ENCODE results near the gene TMX3.
A peak's percentile ranks its signal among the peaks of the same experiment; 100 is the strongest.

The TMX3 gene

GRCh38 chr18:68738564-68738963, 23.7 kb upstream of the TMX3 start:
- Histone ChIP-seq H3K9ac (ENCODE audit: insufficient read length) (no peak overlapping the region), H3K9me3 (ENCODE audit: low read depth, low read length) (no peaks in the 10 kb centered on the region), H3K36me3 (ENCODE audit: insufficient read depth, low read length) (no peaks in the 10 kb centered on the region), H3K4me3 (no peak overlapping the region), H3K27ac (no peak overlapping the region)
- TF ChIP-seq POLR2AphosphoS5 (IDR thresholded peaks at IDR 0.05; ENCODE audit: borderline replicate concordance, low read depth, low read length) (no peak), EZH2 (IDR thresholded peaks at IDR 0.05) (no peak), FOXP2 (optimal IDR thresholded peaks at IDR 0.05; ENCODE audit: control extremely low read depth, extremely low read length, insufficient read depth) (no peak)
- DNase-seq (ENCODE audit: low read depth, low spot score) = no peak

- TF ChIP-seq FOXP2 (optimal IDR thresholded peaks at IDR 0.05; ENCODE audit: control extremely low read depth, extremely low read length, insufficient read depth) (no peak), POLR2AphosphoS5 (IDR thresholded peaks at IDR 0.05; ENCODE audit: borderline replicate concordance, low read depth, low read length) (no peak), EZH2 (IDR thresholded peaks at IDR 0.05) (no peak)
- no peaks in the 10 kb centered on the region for H3K36me3 ChIP-seq (ENCODE audit: insufficient read depth, low read length)
- H3K27ac ChIP-seq = 0 out of 2 replicates have a peak overlapping the region, but pooled peaks have one; percentile 2
- H3K9me3 ChIP-seq (ENCODE audit: low read depth, low read length) = no peaks in the 10 kb centered on the region
- H3K9ac ChIP-seq (ENCODE audit: insufficient read length) = no peak overlapping the region
- peak; percentile 72 for DNase-seq (ENCODE audit: low read depth, low spot score)
- H3K4me3 ChIP-seq = peak overlapping the region; percentile 27; the same call in 1 of the 2 replicates
These were observed 20.8 kb upstream of the TMX3 start for GRCh38 chr18:68735483-68736343.

GRCh38 chr18:68734308-68734707, 19.4 kb upstream of the TMX3 start:
- DNase-seq (ENCODE audit: low read depth, low spot score) = no peak
- no peak overlapping the region for H3K27ac ChIP-seq
- H3K9me3 ChIP-seq (ENCODE audit: low read depth, low read length) = no peaks in the 10 kb centered on the region
- no peaks in the 10 kb centered on the region for H3K36me3 ChIP-seq (ENCODE audit: insufficient read depth, low read length)
- no peak overlapping the region for H3K4me3 ChIP-seq
- no peak overlapping the region for H3K9ac ChIP-seq (ENCODE audit: insufficient read length)
- no peak for TF ChIP-seq EZH2 (IDR thresholded peaks at IDR 0.05)
- TF ChIP-seq POLR2AphosphoS5 (IDR thresholded peaks at IDR 0.05; ENCODE audit: borderline replicate concordance, low read depth, low read length) = no peak
- TF ChIP-seq FOXP2 (optimal IDR thresholded peaks at IDR 0.05; ENCODE audit: control extremely low read depth, extremely low read length, insufficient read depth) = no peak

GRCh38 chr18:68733707-68734106, 18.8 kb upstream of the TMX3 start:
- DNase-seq (ENCODE audit: low read depth, low spot score) = no peak
- no peak overlapping the region for H3K9ac ChIP-seq (ENCODE audit: insufficient read length)
- TF ChIP-seq EZH2 (IDR thresholded peaks at IDR 0.05) = no peak
- TF ChIP-seq FOXP2 (optimal IDR thresholded peaks at IDR 0.05; ENCODE audit: control extremely low read depth, extremely low read length, insufficient read depth) = no peak
- TF ChIP-seq POLR2AphosphoS5 (IDR thresholded peaks at IDR 0.05; ENCODE audit: borderline replicate concordance, low read depth, low read length) = no peak

GRCh38 chr18:68728081-68728700, 13.3 kb upstream of the TMX3 start:
- H3K9ac ChIP-seq (ENCODE audit: insufficient read length) = no peak overlapping the region
- H3K9me3 ChIP-seq (ENCODE audit: low read depth, low read length) = no peaks in the 10 kb centered on the region
- no peaks in the 10 kb centered on the region for H3K36me3 ChIP-seq (ENCODE audit: insufficient read depth, low read length)
- TF ChIP-seq POLR2AphosphoS5 (IDR thresholded peaks at IDR 0.05; ENCODE audit: borderline replicate concordance, low read depth, low read length) (no peak), FOXP2 (optimal IDR thresholded peaks at IDR 0.05; ENCODE audit: control extremely low read depth, extremely low read length, insufficient read depth) (no peak), EZH2 (IDR thresholded peaks at IDR 0.05) (no peak)
- no peak for DNase-seq (ENCODE audit: low read depth, low spot score)
- no peak overlapping the region for H3K4me3 ChIP-seq
- no peak overlapping the region for H3K27ac ChIP-seq

More at GRCh38 chr18:68733707-68734106, 18.8 kb upstream of the TMX3 start:
- Histone ChIP-seq H3K36me3 (ENCODE audit: insufficient read depth, low read length) (no peaks in the 10 kb centered on the region), H3K4me3 (no peak overlapping the region), H3K27ac (no peak overlapping the region), H3K9me3 (ENCODE audit: low read depth, low read length) (no peaks in the 10 kb centered on the region)

- no peak overlapping the region for H3K4me3 ChIP-seq
- no peak for DNase-seq (ENCODE audit: low read depth, low spot score)
- TF ChIP-seq FOXP2 (optimal IDR thresholded peaks at IDR 0.05; ENCODE audit: control extremely low read depth, extremely low read length, insufficient read depth) (no peak), EZH2 (IDR thresholded peaks at IDR 0.05) (no peak), POLR2AphosphoS5 (IDR thresholded peaks at IDR 0.05; ENCODE audit: borderline replicate concordance, low read depth, low read length) (no peak)
- no peaks in the 10 kb centered on the region for H3K36me3 ChIP-seq (ENCODE audit: insufficient read depth, low read length)
- no peak overlapping the region for H3K27ac ChIP-seq
- no peaks in the 10 kb centered on the region for H3K9me3 ChIP-seq (ENCODE audit: low read depth, low read length)
- no peak overlapping the region for H3K9ac ChIP-seq (ENCODE audit: insufficient read length)
These were observed 12.6 kb upstream of the TMX3 start for GRCh38 chr18:68727506-68727905.

- no peaks in the 10 kb centered on the region for H3K9me3 ChIP-seq (ENCODE audit: low read depth, low read length)
- no peak overlapping the region for H3K4me3 ChIP-seq
- H3K36me3 ChIP-seq (ENCODE audit: insufficient read depth, low read length) = no peaks in the 10 kb centered on the region
- H3K27ac ChIP-seq = no peak overlapping the region
- no peak for DNase-seq (ENCODE audit: low read depth, low spot score)
- H3K9ac ChIP-seq (ENCODE audit: insufficient read length) = no peak overlapping the region
- TF ChIP-seq POLR2AphosphoS5 (IDR thresholded peaks at IDR 0.05; ENCODE audit: borderline replicate concordance, low read depth, low read length) (no peak), FOXP2 (optimal IDR thresholded peaks at IDR 0.05; ENCODE audit: control extremely low read depth, extremely low read length, insufficient read depth) (no peak), EZH2 (IDR thresholded peaks at IDR 0.05) (no peak)
These were observed 10.4 kb upstream of the TMX3 start for GRCh38 chr18:68725346-68725745.

GRCh38 chr18:68724021-68724420, 9.1 kb upstream of the TMX3 start:
- TF ChIP-seq POLR2AphosphoS5 (IDR thresholded peaks at IDR 0.05; ENCODE audit: borderline replicate concordance, low read depth, low read length) (no peak), FOXP2 (optimal IDR thresholded peaks at IDR 0.05; ENCODE audit: control extremely low read depth, extremely low read length, insufficient read depth) (no peak), EZH2 (IDR thresholded peaks at IDR 0.05) (no peak)
- DNase-seq (ENCODE audit: low read depth, low spot score) = no peak
- no peaks in the 10 kb centered on the region for H3K9me3 ChIP-seq (ENCODE audit: low read depth, low read length)
- no peaks in the 10 kb centered on the region for H3K36me3 ChIP-seq (ENCODE audit: insufficient read depth, low read length)
- H3K4me3 ChIP-seq = no peak overlapping the region
- H3K27ac ChIP-seq = no peak overlapping the region
- no peak overlapping the region for H3K9ac ChIP-seq (ENCODE audit: insufficient read length)

Data from SK-N-MC (cell line).